A673 (cell line): ENCODE measurements around the gene MAPRE3.

Experiments used
- EZH2 ChIP-seq: fragments of 200-600 bp; sonication (generic); IDR thresholded peaks from 2 replicates; pipeline ENCODE4 v1.6.1; 2017; ENCODE audit warnings: borderline replicate concordance, low read depth, mild to moderate bottlenecking, mixed read lengths, antibody characterized with exemption, low read length; ENCODE audit not compliant: poor library complexity, severe bottlenecking
- TF ChIP-seq, protein P1 (sequence below): fragments of 300-800, 200-600 bp; sonication (generic); conservative IDR thresholded peaks from 2 replicates; pipeline ENCODE4 v1.5.1; 2017; ENCODE audit warnings: low read depth, mild to moderate bottlenecking, antibody characterized with exemption, low read length, moderate library complexity, mixed read lengths

DNA sequence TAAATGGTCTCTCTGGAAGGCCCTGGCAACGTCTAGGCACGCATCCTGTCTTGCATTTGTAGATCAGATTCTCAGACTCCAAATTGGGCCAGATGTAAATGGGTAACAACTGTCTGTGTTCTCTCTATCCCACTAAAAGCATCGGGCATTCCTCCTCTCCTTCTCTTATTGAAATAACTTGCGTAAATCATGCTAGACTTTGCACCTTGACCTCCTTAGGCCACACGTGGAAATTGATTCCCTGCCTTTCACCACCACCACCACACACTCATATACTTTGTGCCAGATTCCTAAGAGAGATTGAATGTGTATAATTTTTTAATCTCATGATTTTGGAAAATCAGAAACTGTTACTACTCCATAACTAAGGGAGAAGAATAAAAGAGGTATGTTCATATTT is 21.3 kb downstream of the MAPRE3 start:
- TF ChIP-seq, protein P1, sequence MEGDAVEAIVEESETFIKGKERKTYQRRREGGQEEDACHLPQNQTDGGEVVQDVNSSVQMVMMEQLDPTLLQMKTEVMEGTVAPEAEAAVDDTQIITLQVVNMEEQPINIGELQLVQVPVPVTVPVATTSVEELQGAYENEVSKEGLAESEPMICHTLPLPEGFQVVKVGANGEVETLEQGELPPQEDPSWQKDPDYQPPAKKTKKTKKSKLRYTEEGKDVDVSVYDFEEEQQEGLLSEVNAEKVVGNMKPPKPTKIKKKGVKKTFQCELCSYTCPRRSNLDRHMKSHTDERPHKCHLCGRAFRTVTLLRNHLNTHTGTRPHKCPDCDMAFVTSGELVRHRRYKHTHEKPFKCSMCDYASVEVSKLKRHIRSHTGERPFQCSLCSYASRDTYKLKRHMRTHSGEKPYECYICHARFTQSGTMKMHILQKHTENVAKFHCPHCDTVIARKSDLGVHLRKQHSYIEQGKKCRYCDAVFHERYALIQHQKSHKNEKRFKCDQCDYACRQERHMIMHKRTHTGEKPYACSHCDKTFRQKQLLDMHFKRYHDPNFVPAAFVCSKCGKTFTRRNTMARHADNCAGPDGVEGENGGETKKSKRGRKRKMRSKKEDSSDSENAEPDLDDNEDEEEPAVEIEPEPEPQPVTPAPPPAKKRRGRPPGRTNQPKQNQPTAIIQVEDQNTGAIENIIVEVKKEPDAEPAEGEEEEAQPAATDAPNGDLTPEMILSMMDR = no peak
- TF ChIP-seq EZH2 = no peak
